Neural progenitor cell (in vitro differentiated cells): Measurements from ENCODE around the gene CRCP. TPM values are rescaled to one million over a fixed set of nuclear protein-coding genes. Genes with fewer than 3 reads are reported as not detected.
"Not testable (repeated sequence)": the region's sequence is repeated elsewhere in the genome, so short reads cannot be mapped to it uniquely, and the experiment has no call there.

Experiments used
- DNase-seq: peaks from one replicate; pipeline ENCODE4 v3.0.0-alpha.2; 2016; ENCODE audit warnings: low spot score
- H2AFZ ChIP-seq: fragments of 200-600 bp; sonication (generic); replicated peaks from 2 replicates; pipeline ENCODE4 v1.6.1; 2016; ENCODE audit warnings: antibody characterized with exemption
- H3F3A ChIP-seq: fragments of 200-600 bp; sonication (generic); 2 replicates; pipeline ENCODE4 v1.6.1; 2016; ENCODE audit warnings: antibody characterized with exemption, low read depth
- H3K27ac ChIP-seq: fragments of 200-600 bp; sonication (generic); 2 replicates; pipeline ENCODE4 v1.5.1; 2016; ENCODE audit warnings: mild to moderate bottlenecking
- H3K27me3 ChIP-seq: fragments of 200-600 bp; sonication (generic); 2 replicates; pipeline ENCODE4 v1.6.1; 2016; ENCODE audit warnings: mild to moderate bottlenecking, moderate library complexity
- H3K36me3 ChIP-seq: fragments of 200-600 bp; sonication (generic); 2 replicates; pipeline ENCODE4 v1.5.1; 2016
- H3K4me1 ChIP-seq: fragments of 200-600 bp; sonication (generic); 2 replicates; pipeline ENCODE4 v1.6.1; 2016; ENCODE audit warnings: mixed run types
- H3K4me2 ChIP-seq: fragments of 200-600 bp; sonication (generic); 2 replicates; pipeline ENCODE4 v1.6.1; 2016
- H3K4me3 ChIP-seq: fragments of 200-600 bp; sonication (generic); 2 replicates; pipeline ENCODE4 v1.5.1; 2016
- H3K79me2 ChIP-seq: fragments of 200-600 bp; sonication (generic); 2 replicates; pipeline ENCODE4 v1.6.1; 2016; ENCODE audit warnings: low read depth
- H3K9ac ChIP-seq: fragments of 200-600 bp; sonication (generic); 2 replicates; pipeline ENCODE4 v1.6.1; 2016
- H3K9me3 ChIP-seq: fragments of 200-600 bp; sonication (generic); 2 replicates; pipeline ENCODE4 v1.5.1; 2016; ENCODE audit warnings: low read depth
- H4K20me1 ChIP-seq: fragments of 200-600 bp; sonication (generic); 2 replicates; pipeline ENCODE4 v1.6.1; 2016; ENCODE audit warnings: low read depth
- H3K27ac Mint-ChIP-seq: 3 replicates; pipeline ENCODE4 v1.8.0; 2021; ENCODE audit warnings: mixed read lengths
- H3K27me3 Mint-ChIP-seq: 2 replicates; pipeline ENCODE4 v1.8.0; 2022; ENCODE audit warnings: low read depth, mild to moderate bottlenecking, inconsistent platforms, moderate library complexity, mixed read lengths; ENCODE audit not compliant: insufficient read depth
- H3K36me3 Mint-ChIP-seq: 3 replicates; pipeline ENCODE4 v1.8.0; 2021; ENCODE audit warnings: mixed read lengths
- H3K4me1 Mint-ChIP-seq: 3 replicates; pipeline ENCODE4 v1.8.0; 2021; ENCODE audit warnings: mixed read lengths
- H3K4me3 Mint-ChIP-seq: 3 replicates; pipeline ENCODE4 v1.8.0; 2021; ENCODE audit warnings: mild to moderate bottlenecking, moderate library complexity, mixed read lengths
- H3K9me3 Mint-ChIP-seq: 3 replicates; pipeline ENCODE4 v1.8.0; 2020; ENCODE audit warnings: mixed read lengths
- CTCF ChIP-seq: fragments of 200-600 bp; sonication (generic); IDR thresholded peaks from 2 replicates; pipeline ENCODE4 v1.5.1; 2017; ENCODE audit warnings: antibody characterized with exemption, mild to moderate bottlenecking
- EZH2 ChIP-seq: fragments of 200-600 bp; sonication (generic); IDR thresholded peaks from 2 replicates; pipeline ENCODE4 v1.6.1; 2017; ENCODE audit warnings: antibody characterized with exemption, mild to moderate bottlenecking, moderate library complexity
- EZH2phosphoT487 ChIP-seq: fragments of 200-600 bp; sonication (generic); IDR thresholded peaks from 2 replicates; pipeline ENCODE4 v1.6.1; 2017; ENCODE audit warnings: antibody characterized with exemption
- total RNA-seq: library from RNA; depleted of rRNA; stranded (reverse); fragments of >200 nt; gene quantifications from 2 replicates; pipeline ENCODE4 v1.2.3, GENCODE V29; 2015; ENCODE audit warnings: low replicate concordance

Gene CRCP
- total RNA-seq, 1 donor from 2014 or later, result 30.0 TPM

DNA sequence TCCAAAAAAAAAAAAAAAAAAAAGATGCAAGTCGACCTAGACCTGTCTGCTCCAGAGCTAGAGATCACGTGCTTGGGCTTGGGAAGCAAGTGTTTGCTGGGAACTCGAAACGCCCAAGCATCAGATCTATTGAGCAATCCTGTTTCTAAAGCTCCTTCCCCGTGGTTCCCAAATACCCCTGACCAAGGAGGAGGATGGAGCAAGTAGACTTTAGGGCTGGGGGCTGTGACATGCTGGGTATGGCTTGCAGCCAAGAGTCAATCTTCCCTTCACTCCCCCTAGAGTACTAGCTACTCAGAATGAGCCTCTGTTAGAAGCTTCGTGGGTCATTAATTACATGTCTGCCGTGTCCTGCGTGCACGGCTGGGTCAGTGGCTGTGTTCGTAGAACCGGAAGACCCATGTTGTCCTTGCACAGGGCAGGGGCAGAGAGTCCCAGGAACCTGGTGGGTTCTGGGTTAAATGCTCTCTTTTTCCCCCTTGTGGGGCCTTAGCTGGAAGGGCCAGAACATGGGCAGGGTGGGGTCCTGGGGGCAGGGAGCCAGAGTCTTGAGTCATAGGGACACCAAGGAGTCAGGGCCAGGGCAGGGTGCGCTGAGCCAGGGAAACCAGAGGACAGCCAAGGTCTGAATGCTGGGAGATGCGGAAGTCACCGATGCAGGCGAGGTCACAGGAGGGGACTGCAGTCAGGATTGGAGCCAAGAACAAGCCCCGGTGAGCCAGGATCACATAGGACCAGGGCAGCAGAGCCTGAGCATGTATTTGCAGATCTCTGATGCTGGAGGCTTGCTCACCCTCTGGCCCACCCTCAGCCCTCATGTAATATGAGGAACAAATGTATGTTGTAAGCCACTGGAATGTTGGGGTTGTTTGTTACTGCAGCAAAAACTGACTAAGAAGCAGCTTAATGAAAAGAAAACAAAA lies 55.9 kb downstream of the CRCP start:
- Histone ChIP-seq H3K36me3 (no peaks in the 10 kb centered on the region), H3F3A (no peaks in the 10 kb centered on the region), H4K20me1 (no peaks in the 10 kb centered on the region), H3K79me2 (no peaks in the 10 kb centered on the region), H3K27me3 (no peaks in the 10 kb centered on the region), H3K4me3 (no peak overlapping the region), H3K4me2 (no peak overlapping the region), H3K27ac (no peak overlapping the region), H2AFZ (no peak overlapping the region), H3K9me3 (no peaks in the 10 kb centered on the region), H3K4me1 (no peaks in the 10 kb centered on the region), H3K9ac (no peak overlapping the region)
- Mint-ChIP-seq H3K27ac (no peak overlapping the region), H3K4me3 (no peak overlapping the region), H3K27me3 (peaks cover 10% of the 10 kb centered on the region), H3K4me1 (peaks cover 6% of the 10 kb centered on the region), H3K36me3 (no peaks in the 10 kb centered on the region), H3K9me3 (no peaks in the 10 kb centered on the region)
- no peak for DNase-seq
- no peak for TF ChIP-seq EZH2
- TF ChIP-seq CTCF, result no peak
- no peak for TF ChIP-seq EZH2phosphoT487

DNA sequence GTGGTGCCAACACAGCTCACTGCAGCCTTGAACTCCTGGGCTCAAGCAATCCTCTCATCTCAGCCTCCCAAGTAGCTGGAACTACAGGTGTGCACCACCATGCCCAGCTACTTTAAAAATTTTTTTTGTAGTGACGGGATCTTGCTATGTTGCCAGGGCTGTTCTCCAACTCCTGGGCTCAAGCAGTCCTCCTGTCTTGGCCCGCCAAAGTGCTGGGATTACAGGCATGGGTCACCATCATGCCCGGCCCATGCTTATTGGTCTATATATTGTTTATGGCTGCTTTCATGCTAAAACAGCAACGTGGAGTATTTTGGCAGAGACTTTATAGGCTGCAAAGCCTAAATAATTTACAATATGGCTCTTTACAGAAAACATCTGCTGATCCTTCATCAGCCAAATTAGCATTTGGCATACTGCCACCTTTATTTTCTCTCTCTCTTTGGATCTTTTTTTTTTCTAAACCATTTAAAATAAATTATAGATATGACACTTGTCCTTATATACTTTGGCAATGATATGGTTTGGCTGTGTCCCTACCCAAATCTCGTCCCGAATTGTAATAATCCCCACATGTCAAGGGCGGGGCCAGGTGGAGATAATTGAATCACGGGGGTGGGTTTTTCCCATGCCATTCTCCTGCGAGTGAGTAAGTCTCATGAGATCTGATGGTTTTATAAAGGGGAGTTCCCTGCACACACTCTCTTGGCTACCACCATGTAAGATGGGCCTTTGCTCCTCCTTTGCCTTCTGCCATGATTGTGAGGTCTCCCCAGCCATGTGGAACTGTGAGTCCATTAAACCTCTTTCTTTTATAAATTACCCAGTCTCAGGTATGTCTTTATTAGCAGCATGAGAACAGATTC lies 58.1 kb downstream of the CRCP start:
- H3K4me3 ChIP-seq, H3F3A ChIP-seq, H3K27ac ChIP-seq, H3K27ac Mint-ChIP-seq, H3K9me3 ChIP-seq, H3K9me3 Mint-ChIP-seq, H2AFZ ChIP-seq, H3K79me2 ChIP-seq, H3K27me3 ChIP-seq, H3K27me3 Mint-ChIP-seq, H3K36me3 Mint-ChIP-seq, H3K4me2 ChIP-seq, H3K36me3 ChIP-seq, H3K9ac ChIP-seq, DNase-seq, H3K4me1 Mint-ChIP-seq, H3K4me3 Mint-ChIP-seq, H4K20me1 ChIP-seq, H3K4me1 ChIP-seq: not testable (repeated sequence)

- Histone ChIP-seq H3K36me3 (no peaks in the 10 kb centered on the region), H3K4me1 (no peaks in the 10 kb centered on the region), H3K27ac (no peak overlapping the region), H3K4me2 (no peak overlapping the region), H3K79me2 (no peaks in the 10 kb centered on the region), H3K4me3 (no peak overlapping the region), H4K20me1 (no peaks in the 10 kb centered on the region), H2AFZ (no peak overlapping the region), H3F3A (no peaks in the 10 kb centered on the region), H3K9ac (no peak overlapping the region), H3K9me3 (no peaks in the 10 kb centered on the region), H3K27me3 (no peaks in the 10 kb centered on the region)
- Mint-ChIP-seq H3K4me1 (peaks cover 6% of the 10 kb centered on the region), H3K27ac (no peak overlapping the region), H3K4me3 (no peak overlapping the region), H3K9me3 (no peaks in the 10 kb centered on the region), H3K36me3 (no peaks in the 10 kb centered on the region), H3K27me3 (peaks cover 10% of the 10 kb centered on the region)
- no peak for DNase-seq
- TF ChIP-seq CTCF (no peak), EZH2 (no peak), EZH2phosphoT487 (no peak)
Measured at GRCh38 chr7:66173856-66174255, 59.2 kb downstream of the CRCP start.

DNA sequence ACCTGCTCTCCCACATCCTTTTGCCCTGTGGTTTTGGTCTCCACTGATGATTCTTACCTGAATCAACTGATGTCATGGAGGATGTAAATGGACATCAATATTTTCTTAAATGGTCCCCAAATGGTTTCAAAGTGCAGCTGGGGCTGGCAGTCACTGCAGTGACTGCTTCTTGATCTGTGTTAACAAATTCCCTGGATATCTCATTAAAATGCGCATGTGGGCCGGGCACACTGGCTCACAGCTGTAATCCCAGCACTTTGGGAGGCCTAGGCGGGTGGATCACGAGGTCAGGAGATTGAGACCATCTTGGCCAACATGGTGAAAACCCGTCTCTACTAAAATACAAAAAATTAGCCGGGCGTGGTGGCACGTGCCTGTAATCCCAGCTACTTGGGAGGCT lies 60.4 kb downstream of the CRCP start:
- H3K27me3 ChIP-seq, H3K9ac ChIP-seq, H3K9me3 ChIP-seq, H3K4me3 ChIP-seq, H3K4me3 Mint-ChIP-seq, H3F3A ChIP-seq, H3K36me3 ChIP-seq, DNase-seq, H2AFZ ChIP-seq, H3K4me1 Mint-ChIP-seq, H3K79me2 ChIP-seq, H3K9me3 Mint-ChIP-seq, H3K4me1 ChIP-seq, H3K36me3 Mint-ChIP-seq, H3K4me2 ChIP-seq, H3K27me3 Mint-ChIP-seq, H4K20me1 ChIP-seq, H3K27ac ChIP-seq: not testable (repeated sequence)
- H3K27ac Mint-ChIP-seq, result peak overlapping the region; percentile 46
